WTC11 (cell line): ENCODE data around the gene OR10R2. TPM values are rescaled to one million over a fixed set of nuclear protein-coding genes. Genes with fewer than 3 reads are reported as not detected.

Source experiments
- ATAC-seq: fragments of 200-7000 bp; cut with Tn5 transposase; 2 replicates; pipeline ENCODE4 v1.10.0; 2021; ENCODE audit warnings: mild to moderate bottlenecking, moderate library complexity
- CTCF ChIA-PET: fragments of 300-600 bp; sonication (Branson Sonifier 250); formaldehyde crosslinking; loops from one replicate; lab custom pipeline; 2021; ENCODE audit warnings: antibody characterized with exemption; lab: Charles Lee
- POLR2A ChIA-PET: fragments of 350-600 bp; sonication (Branson Sonifier 250); formaldehyde crosslinking; loops from one replicate; lab custom pipeline; 2021; ENCODE audit warnings: antibody characterized with exemption; lab: Charles Lee
- DNase-seq: peaks from one replicate; pipeline ENCODE4 v3.0.0; 2021; ENCODE audit warnings: low spot score
- H3K27ac Mint-ChIP-seq: 2 replicates; pipeline ENCODE4 v1.8.0; 2021; ENCODE audit warnings: mixed read lengths
- H3K27me3 Mint-ChIP-seq: 2 replicates; pipeline ENCODE4 v1.8.0; 2021; ENCODE audit warnings: low read depth, mild to moderate bottlenecking, moderate library complexity, mixed read lengths
- H3K36me3 Mint-ChIP-seq: 2 replicates; pipeline ENCODE4 v1.8.0; 2021; ENCODE audit warnings: mixed read lengths
- H3K4me1 Mint-ChIP-seq: 2 replicates; pipeline ENCODE4 v1.8.0; 2022; ENCODE audit warnings: mixed read lengths
- H3K4me3 Mint-ChIP-seq: 2 replicates; pipeline ENCODE4 v1.8.0; 2021; ENCODE audit warnings: mild to moderate bottlenecking, moderate library complexity, mixed read lengths
- H3K9me3 Mint-ChIP-seq: 2 replicates; pipeline ENCODE4 v1.8.0; 2021; ENCODE audit warnings: mixed read lengths
- ATF2 ChIP-seq: sonication (generic); formaldehyde crosslinking; IDR thresholded peaks from 2 replicates; pipeline ENCODE4 v1.8.1; 2022; ENCODE audit warnings: low read depth, missing genetic modification reagents, borderline replicate concordance
- CBFB ChIP-seq: sonication (generic); formaldehyde crosslinking; IDR thresholded peaks from 2 replicates; pipeline ENCODE4 v1.8.1; 2022; ENCODE audit warnings: mild to moderate bottlenecking, low read depth, missing genetic modification reagents
- CDX4 ChIP-seq: fragments of 250-450 bp; sonication (Bioruptor Pico); IDR thresholded peaks from 2 replicates; pipeline ENCODE4 v1.9.0; 2021; ENCODE audit warnings: moderate library complexity, mild to moderate bottlenecking, inconsistent platforms, borderline replicate concordance
- CREB1 ChIP-seq: sonication (generic); formaldehyde crosslinking; IDR thresholded peaks from 2 replicates; pipeline ENCODE4 v1.8.0; 2023; ENCODE audit warnings: mild to moderate bottlenecking, missing genetic modification reagents
- EMX1 ChIP-seq: fragments of 250-450 bp; sonication (Bioruptor Pico); IDR thresholded peaks from 2 replicates; pipeline ENCODE4 v1.8.0; 2021; ENCODE audit warnings: mild to moderate bottlenecking
- FOXK1 ChIP-seq: sonication (generic); formaldehyde crosslinking; IDR thresholded peaks from 2 replicates; pipeline ENCODE4 v1.8.0; 2022; ENCODE audit warnings: mild to moderate bottlenecking, moderate library complexity, missing genetic modification reagents
- FOXP1 ChIP-seq: sonication (generic); formaldehyde crosslinking; IDR thresholded peaks from 2 replicates; pipeline ENCODE4 v1.8.0; 2022; ENCODE audit warnings: missing genetic modification reagents, mild to moderate bottlenecking, moderate library complexity, borderline replicate concordance
- HMGA2 ChIP-seq: fragments of 250-450 bp; sonication (Bioruptor Pico); IDR thresholded peaks from 2 replicates; pipeline ENCODE4 v1.4.0; 2021; ENCODE audit warnings: mild to moderate bottlenecking, moderate library complexity
- IRF2 ChIP-seq: sonication (generic); formaldehyde crosslinking; IDR thresholded peaks from 2 replicates; pipeline ENCODE4 v1.8.0; 2022; ENCODE audit warnings: low read depth, missing genetic modification reagents, borderline replicate concordance
- JUN ChIP-seq: sonication (generic); formaldehyde crosslinking; IDR thresholded peaks from 2 replicates; pipeline ENCODE4 v1.8.0; 2023; ENCODE audit warnings: mild to moderate bottlenecking, missing genetic modification reagents
- NFATC4 ChIP-seq: fragments of 250-450 bp; sonication (Bioruptor Pico); IDR thresholded peaks from 2 replicates; pipeline ENCODE4 v1.9.0; 2021; ENCODE audit warnings: mild to moderate bottlenecking
- NR1H2 ChIP-seq: sonication (generic); formaldehyde crosslinking; IDR thresholded peaks from 2 replicates; pipeline ENCODE4 v1.9.0; 2021; ENCODE audit warnings: mild to moderate bottlenecking, moderate library complexity, missing genetic modification reagents
- NR3C1 ChIP-seq: sonication (generic); formaldehyde crosslinking; conservative IDR thresholded peaks from 2 replicates; pipeline ENCODE4 v1.8.1; 2023; ENCODE audit warnings: low read depth, mild to moderate bottlenecking, missing genetic modification reagents
- PRRX2 ChIP-seq: fragments of 250-450 bp; sonication (Bioruptor Pico); IDR thresholded peaks from 2 replicates; pipeline ENCODE4 v1.8.0; 2021; ENCODE audit warnings: mild to moderate bottlenecking
- TP53 ChIP-seq: sonication (generic); formaldehyde crosslinking; IDR thresholded peaks from 2 replicates; pipeline ENCODE4 v1.8.1; 2023; ENCODE audit warnings: mild to moderate bottlenecking, missing genetic modification reagents
- ZNF138 ChIP-seq: sonication (generic); formaldehyde crosslinking; conservative IDR thresholded peaks from 2 replicates; pipeline ENCODE4 v1.8.1; 2022; ENCODE audit warnings: mild to moderate bottlenecking, moderate library complexity, missing genetic modification reagents
- ZNF263 ChIP-seq: sonication (generic); formaldehyde crosslinking; IDR thresholded peaks from 2 replicates; pipeline ENCODE4 v1.8.1; 2022; ENCODE audit warnings: low read depth, mild to moderate bottlenecking, moderate library complexity, missing genetic modification reagents
- total RNA-seq: library from RNA; stranded (reverse); gene quantifications from 3 replicates; pipeline ENCODE4 v1.2.3, GENCODE V29; 2021
- TF ChIP-seq, protein P1 (sequence below): fragments of 250-450 bp; sonication (Bioruptor Pico); IDR thresholded peaks from 2 replicates; pipeline ENCODE4 v1.9.0; 2021; ENCODE audit warnings: mild to moderate bottlenecking, borderline replicate concordance
- TF ChIP-seq, protein P2 (sequence below): sonication (generic); formaldehyde crosslinking; IDR thresholded peaks from 2 replicates; pipeline ENCODE4 v1.8.0; 2022; ENCODE audit warnings: mild to moderate bottlenecking, missing genetic modification reagents
- TF ChIP-seq, protein P3 (sequence below): sonication (generic); formaldehyde crosslinking; conservative IDR thresholded peaks from 2 replicates; pipeline ENCODE4 v1.8.1; 2022; ENCODE audit warnings: mild to moderate bottlenecking, missing genetic modification reagents
- TF ChIP-seq, protein P4 (sequence below): sonication (generic); formaldehyde crosslinking; IDR thresholded peaks from 2 replicates; pipeline ENCODE4 v1.8.0; 2022; ENCODE audit warnings: mild to moderate bottlenecking, missing genetic modification reagents
- TF ChIP-seq, protein P5 (sequence below): sonication (generic); formaldehyde crosslinking; IDR thresholded peaks from 2 replicates; pipeline ENCODE4 v1.8.1; 2023; ENCODE audit warnings: mild to moderate bottlenecking, moderate library complexity, missing genetic modification reagents

OR10R2 gene
- total RNA-seq, 1 experiment from 2014 or later = not detected

- Mint-ChIP-seq H3K27me3 (no peaks in the 10 kb centered on the region), H3K4me1 (peaks cover 18% of the 10 kb centered on the region), H3K36me3 (peaks cover 13% of the 10 kb centered on the region), H3K27ac (no peak overlapping the region), H3K9me3 (peaks cover 15% of the 10 kb centered on the region), H3K4me3 (no peak overlapping the region)
- no peak for ATAC-seq
- POLR2A ChIA-PET = no interaction called here
- TF ChIP-seq, protein P1, sequence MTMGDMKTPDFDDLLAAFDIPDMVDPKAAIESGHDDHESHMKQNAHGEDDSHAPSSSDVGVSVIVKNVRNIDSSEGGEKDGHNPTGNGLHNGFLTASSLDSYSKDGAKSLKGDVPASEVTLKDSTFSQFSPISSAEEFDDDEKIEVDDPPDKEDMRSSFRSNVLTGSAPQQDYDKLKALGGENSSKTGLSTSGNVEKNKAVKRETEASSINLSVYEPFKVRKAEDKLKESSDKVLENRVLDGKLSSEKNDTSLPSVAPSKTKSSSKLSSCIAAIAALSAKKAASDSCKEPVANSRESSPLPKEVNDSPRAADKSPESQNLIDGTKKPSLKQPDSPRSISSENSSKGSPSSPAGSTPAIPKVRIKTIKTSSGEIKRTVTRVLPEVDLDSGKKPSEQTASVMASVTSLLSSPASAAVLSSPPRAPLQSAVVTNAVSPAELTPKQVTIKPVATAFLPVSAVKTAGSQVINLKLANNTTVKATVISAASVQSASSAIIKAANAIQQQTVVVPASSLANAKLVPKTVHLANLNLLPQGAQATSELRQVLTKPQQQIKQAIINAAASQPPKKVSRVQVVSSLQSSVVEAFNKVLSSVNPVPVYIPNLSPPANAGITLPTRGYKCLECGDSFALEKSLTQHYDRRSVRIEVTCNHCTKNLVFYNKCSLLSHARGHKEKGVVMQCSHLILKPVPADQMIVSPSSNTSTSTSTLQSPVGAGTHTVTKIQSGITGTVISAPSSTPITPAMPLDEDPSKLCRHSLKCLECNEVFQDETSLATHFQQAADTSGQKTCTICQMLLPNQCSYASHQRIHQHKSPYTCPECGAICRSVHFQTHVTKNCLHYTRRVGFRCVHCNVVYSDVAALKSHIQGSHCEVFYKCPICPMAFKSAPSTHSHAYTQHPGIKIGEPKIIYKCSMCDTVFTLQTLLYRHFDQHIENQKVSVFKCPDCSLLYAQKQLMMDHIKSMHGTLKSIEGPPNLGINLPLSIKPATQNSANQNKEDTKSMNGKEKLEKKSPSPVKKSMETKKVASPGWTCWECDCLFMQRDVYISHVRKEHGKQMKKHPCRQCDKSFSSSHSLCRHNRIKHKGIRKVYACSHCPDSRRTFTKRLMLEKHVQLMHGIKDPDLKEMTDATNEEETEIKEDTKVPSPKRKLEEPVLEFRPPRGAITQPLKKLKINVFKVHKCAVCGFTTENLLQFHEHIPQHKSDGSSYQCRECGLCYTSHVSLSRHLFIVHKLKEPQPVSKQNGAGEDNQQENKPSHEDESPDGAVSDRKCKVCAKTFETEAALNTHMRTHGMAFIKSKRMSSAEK = no peak
- TF ChIP-seq FOXK1 = no peak
- TF ChIP-seq, protein P2, sequence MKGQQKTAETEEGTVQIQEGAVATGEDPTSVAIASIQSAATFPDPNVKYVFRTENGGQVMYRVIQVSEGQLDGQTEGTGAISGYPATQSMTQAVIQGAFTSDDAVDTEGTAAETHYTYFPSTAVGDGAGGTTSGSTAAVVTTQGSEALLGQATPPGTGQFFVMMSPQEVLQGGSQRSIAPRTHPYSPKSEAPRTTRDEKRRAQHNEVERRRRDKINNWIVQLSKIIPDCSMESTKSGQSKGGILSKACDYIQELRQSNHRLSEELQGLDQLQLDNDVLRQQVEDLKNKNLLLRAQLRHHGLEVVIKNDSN (CRISPR knock-in tag) = no peak
- TF ChIP-seq CREB1 = no peak
- TF ChIP-seq, protein P3, sequence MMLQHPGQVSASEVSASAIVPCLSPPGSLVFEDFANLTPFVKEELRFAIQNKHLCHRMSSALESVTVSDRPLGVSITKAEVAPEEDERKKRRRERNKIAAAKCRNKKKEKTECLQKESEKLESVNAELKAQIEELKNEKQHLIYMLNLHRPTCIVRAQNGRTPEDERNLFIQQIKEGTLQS = no peak
- TF ChIP-seq EMX1 = no peak
- TF ChIP-seq CDX4 = no peak
- TF ChIP-seq, protein P4, sequence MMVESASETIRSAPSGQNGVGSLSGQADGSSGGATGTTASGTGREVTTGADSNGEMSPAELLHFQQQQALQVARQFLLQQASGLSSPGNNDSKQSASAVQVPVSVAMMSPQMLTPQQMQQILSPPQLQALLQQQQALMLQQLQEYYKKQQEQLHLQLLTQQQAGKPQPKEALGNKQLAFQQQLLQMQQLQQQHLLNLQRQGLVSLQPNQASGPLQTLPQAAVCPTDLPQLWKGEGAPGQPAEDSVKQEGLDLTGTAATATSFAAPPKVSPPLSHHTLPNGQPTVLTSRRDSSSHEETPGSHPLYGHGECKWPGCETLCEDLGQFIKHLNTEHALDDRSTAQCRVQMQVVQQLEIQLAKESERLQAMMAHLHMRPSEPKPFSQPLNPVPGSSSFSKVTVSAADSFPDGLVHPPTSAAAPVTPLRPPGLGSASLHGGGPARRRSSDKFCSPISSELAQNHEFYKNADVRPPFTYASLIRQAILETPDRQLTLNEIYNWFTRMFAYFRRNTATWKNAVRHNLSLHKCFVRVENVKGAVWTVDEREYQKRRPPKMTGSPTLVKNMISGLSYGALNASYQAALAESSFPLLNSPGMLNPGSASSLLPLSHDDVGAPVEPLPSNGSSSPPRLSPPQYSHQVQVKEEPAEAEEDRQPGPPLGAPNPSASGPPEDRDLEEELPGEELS (CRISPR knock-in tag) = no peak
- TF ChIP-seq TP53 (CRISPR knock-in tag) = no peak
- TF ChIP-seq NR3C1 (CRISPR knock-in tag) = no peak
- TF ChIP-seq NR1H2 (CRISPR knock-in tag) = no peak
- CTCF ChIA-PET = no interaction called here
- DNase-seq = no peak
These were observed 13.8 kb upstream of the OR10R2 start for GRCh38 chr1:158458263-158458662.

GRCh38 chr1:158461534-158461933 lies 10.5 kb upstream of the OR10R2 start, which contains the start of gene OR10K1:
OR10K1 (plus strand) TSS chr1:158461834; CDS start chr1:158465562, 3,728 bp downstream.
- no peak for DNase-seq
- no peaks in the 10 kb centered on the region for H3K4me1 Mint-ChIP-seq
- ATAC-seq = no peak
- no peak within 1 kb of the TSS for H3K27ac Mint-ChIP-seq
- H3K36me3 Mint-ChIP-seq = no peaks in the 10 kb centered on the region
- no peaks in the 10 kb centered on the region for H3K9me3 Mint-ChIP-seq
- POLR2A ChIA-PET = no interaction called here
- H3K27me3 Mint-ChIP-seq = no peaks in the 10 kb centered on the region
- CTCF ChIA-PET = no interaction called here
- no peak within 1 kb of the TSS for H3K4me3 Mint-ChIP-seq
- TF ChIP-seq NR3C1 (CRISPR knock-in tag) (no peak), PRRX2 (CRISPR knock-in tag) (no peak), CBFB (CRISPR knock-in tag) (no peak), ZNF138 (CRISPR knock-in tag) (no peak), NFATC4 (CRISPR knock-in tag) (no peak), HMGA2 (CRISPR knock-in tag) (no peak), FOXP1 (CRISPR knock-in tag) (no peak), ATF2 (CRISPR knock-in tag) (no peak), ZNF263 (no peak), JUN (no peak), IRF2 (CRISPR knock-in tag) (no peak)
- TF ChIP-seq, protein P4 (CRISPR knock-in tag) = no peak
- TF ChIP-seq, protein P5, sequence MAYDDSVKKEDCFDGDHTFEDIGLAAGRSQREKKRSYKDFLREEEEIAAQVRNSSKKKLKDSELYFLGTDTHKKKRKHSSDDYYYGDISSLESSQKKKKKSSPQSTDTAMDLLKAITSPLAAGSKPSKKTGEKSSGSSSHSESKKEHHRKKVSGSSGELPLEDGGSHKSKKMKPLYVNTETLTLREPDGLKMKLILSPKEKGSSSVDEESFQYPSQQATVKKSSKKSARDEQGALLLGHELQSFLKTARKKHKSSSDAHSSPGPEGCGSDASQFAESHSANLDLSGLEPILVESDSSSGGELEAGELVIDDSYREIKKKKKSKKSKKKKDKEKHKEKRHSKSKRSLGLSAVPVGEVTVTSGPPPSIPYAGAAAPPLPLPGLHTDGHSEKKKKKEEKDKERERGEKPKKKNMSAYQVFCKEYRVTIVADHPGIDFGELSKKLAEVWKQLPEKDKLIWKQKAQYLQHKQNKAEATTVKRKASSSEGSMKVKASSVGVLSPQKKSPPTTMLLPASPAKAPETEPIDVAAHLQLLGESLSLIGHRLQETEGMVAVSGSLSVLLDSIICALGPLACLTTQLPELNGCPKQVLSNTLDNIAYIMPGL (CRISPR knock-in tag) = no peak
